Measurements from ENCODE around the gene FKBP11.

DNA sequence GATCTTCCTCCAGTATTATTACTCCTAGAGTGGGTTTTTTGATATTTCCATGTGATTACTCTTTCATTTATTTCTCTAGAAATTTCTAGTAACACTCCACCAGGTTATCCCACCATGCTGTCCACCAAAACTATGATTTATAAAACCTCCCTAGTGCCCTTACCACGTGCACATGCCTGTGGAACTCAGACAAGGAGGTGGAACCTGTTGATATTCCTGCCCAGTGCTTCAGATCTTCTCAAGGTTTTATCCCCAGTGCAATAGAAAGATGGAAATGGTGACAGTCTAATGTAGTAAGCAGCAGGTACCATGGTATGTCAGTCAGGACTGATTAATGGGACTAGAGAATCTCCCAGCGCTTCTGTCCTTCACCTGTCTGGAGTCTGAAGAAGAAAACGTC lies 35.5 kb upstream of the FKBP11 start:
- TF ChIP-seq, protein P1, sequence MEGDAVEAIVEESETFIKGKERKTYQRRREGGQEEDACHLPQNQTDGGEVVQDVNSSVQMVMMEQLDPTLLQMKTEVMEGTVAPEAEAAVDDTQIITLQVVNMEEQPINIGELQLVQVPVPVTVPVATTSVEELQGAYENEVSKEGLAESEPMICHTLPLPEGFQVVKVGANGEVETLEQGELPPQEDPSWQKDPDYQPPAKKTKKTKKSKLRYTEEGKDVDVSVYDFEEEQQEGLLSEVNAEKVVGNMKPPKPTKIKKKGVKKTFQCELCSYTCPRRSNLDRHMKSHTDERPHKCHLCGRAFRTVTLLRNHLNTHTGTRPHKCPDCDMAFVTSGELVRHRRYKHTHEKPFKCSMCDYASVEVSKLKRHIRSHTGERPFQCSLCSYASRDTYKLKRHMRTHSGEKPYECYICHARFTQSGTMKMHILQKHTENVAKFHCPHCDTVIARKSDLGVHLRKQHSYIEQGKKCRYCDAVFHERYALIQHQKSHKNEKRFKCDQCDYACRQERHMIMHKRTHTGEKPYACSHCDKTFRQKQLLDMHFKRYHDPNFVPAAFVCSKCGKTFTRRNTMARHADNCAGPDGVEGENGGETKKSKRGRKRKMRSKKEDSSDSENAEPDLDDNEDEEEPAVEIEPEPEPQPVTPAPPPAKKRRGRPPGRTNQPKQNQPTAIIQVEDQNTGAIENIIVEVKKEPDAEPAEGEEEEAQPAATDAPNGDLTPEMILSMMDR (IDR thresholded peaks at IDR 0.05; ENCODE audit: low read depth, low read length), result no peak
- no peak for TF ChIP-seq EZH2phosphoT487 (IDR thresholded peaks at IDR 0.05; ENCODE audit: low read depth)

All from OCI-LY3 (cell line).